GM19025 (cell line): ENCODE data around the gene ORC3.
"Not testable (repeated sequence)": the region's sequence is repeated elsewhere in the genome, so short reads cannot be mapped to it uniquely, and the experiment has no call there.

Source experiments
- ATAC-seq: cut with Tn5 transposase; IDR thresholded peaks from one replicate; pipeline ENCODE4 v1.9.1; 2021; ENCODE audit warnings: mild to moderate bottlenecking, low read depth, moderate library complexity; ENCODE audit not compliant: unreplicated experiment

Gene ORC3

DNA sequence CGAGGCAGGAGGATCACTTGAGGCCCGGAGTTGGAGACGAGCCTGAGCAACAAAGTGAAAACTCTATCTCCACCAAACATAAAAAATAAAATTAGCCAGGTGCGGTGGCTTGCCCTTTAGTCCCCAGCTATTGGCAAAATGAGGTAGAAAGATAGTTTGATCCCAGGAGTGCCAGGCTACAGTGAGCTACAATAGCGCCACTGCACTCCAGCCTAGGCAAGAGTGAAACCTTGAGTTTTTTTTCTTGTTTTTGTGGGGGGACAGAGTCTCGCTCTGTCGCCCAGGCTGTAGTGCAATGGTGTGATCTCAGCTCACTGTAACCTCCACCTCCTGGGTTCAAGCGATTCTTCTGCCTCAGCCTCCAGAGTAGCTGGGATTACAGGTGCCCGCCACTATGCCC lies 98.0 kb downstream of the ORC3 start:
- not testable (repeated sequence) for ATAC-seq

DNA sequence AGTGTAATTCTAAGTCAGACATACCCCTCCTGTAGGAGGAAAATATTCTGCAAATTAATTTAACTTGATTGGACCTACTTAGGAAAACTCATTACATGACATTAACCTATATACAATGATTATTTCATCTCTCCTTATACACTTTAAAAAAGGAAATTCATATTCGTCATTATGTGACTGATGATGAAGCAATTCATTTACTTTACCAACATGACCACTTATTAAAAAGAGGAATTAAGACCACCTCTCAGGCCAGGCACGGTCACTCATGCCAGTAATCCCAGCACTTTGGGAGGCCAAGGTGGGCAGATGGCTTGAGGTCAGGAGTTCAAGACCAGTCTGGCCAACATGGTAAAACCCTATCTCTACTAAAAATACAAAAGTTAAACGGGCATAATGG lies 100.5 kb downstream of the ORC3 start:
- ATAC-seq: no peak

DNA sequence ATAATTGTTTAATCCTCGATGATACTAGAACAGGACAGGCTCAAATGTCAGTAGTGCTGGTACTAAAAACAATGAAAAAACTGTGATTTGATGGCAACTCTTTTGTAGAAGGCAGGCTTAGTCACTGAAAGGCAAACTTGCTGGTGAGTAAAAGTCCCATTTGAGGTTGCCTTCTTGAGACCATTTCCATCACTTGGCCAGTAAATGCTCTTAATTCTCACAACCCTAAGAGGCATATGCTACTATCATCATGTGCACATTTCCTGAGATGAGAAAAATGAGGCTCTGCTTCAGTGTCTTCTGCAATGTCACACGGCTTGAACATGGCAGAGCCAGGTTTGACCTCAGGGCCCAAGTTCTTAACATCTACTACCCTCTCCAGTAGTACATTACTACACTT lies 102.2 kb downstream of the ORC3 start:
- no peak for ATAC-seq

DNA sequence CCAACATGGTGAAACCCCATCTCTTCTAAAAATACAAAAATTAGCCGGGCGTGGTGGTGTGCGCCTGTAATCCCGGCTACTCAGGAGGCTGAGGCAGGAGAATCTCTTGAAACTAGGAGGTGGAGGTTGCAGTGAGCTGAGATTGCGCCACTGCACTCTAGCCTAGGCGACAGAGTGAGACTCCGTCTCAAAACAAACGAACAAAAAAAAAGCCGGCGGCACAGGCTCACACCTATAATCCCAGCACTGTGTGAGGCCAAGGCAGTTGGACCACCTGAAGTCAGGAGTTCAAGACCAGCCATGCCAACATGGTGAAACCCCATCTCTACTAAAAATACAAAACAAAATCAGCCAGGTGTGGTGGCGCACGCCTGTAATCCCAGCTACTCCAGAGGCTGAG lies 106.9 kb downstream of the ORC3 start:
- not testable (repeated sequence) for ATAC-seq

DNA sequence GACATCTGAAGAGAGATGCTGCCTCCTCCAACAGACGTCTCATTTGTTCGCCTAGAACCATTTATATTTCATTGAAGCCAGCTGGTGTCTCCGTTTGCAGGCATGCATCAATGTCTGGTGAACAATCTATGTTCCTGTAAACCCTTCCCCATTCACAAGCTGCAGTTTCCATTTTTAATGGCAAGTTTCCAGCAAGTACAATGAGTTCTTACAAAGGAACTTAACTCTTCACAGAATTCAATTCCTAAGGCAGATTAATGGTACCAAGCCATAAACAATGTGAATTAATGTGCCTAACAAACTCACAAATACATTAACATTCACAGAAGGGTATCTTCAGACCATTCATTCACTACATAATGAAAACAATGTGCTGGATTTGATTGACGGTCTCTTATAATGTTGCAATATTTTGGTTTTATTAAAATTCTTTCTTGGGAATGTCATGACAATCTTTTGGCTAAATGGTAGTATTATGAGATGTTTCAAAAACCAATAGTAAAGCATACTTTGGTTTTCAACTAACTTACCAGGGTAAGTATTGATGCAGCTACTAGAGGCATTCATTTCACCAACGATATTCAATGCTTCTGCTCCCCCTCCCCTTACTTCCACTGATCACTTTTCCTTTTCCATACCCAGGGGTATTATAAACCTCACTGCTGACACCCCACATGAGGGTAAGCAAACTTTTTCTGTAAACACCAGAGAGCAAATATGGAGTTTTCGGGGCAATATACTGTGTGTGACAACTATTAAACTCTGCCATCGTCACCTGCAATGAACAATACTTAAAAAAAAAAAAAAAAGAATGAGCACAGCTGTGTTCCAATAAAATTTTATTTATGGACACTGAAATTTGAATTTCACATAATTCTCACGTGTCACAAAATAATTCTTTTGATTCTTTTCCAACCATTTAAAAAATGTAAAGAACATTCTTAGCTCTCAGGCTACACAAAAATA lies 107.9 kb downstream of the ORC3 start:
- ATAC-seq: no peak

DNA sequence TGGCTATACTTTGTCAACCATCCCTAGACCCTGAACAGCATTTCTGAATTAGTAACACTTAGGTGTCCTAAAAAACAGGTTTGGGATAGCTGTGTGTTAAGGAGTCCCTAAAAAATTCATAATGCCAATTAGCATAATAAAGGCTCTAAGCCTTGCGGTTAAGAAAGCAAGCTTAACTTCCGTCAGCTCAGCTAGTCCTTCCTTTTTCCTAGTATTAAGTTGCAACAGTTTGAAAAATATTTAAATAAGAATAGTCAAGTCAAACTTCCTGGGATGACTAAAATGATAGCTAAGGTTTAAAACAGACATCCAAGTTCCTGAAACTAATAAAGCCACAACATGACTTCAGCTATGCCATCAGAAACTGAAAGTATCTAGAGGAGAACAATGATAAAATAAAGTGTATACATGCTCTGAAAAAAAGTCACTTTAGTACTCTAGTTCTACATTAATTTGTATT lies 108.6 kb downstream of the ORC3 start:
- no peak for ATAC-seq

DNA sequence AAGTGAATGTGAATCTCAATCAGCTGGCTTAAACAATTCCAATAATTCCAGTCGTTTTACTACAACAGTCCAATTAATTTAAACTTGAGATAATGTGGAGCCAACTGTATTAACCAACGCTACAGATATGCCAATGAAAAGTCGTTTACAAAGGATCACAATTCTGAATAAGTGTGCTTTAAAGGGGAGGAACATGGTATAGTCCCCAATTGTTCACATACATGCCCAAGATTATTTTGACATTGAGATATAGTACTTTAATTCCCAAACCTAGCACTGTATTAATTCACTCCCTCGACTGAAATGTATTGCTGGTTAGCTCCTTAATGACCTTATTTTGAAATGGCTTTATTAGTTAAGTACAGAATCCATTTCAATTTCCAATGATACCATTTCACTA lies 109.6 kb downstream of the ORC3 start:
- no peak for ATAC-seq

DNA sequence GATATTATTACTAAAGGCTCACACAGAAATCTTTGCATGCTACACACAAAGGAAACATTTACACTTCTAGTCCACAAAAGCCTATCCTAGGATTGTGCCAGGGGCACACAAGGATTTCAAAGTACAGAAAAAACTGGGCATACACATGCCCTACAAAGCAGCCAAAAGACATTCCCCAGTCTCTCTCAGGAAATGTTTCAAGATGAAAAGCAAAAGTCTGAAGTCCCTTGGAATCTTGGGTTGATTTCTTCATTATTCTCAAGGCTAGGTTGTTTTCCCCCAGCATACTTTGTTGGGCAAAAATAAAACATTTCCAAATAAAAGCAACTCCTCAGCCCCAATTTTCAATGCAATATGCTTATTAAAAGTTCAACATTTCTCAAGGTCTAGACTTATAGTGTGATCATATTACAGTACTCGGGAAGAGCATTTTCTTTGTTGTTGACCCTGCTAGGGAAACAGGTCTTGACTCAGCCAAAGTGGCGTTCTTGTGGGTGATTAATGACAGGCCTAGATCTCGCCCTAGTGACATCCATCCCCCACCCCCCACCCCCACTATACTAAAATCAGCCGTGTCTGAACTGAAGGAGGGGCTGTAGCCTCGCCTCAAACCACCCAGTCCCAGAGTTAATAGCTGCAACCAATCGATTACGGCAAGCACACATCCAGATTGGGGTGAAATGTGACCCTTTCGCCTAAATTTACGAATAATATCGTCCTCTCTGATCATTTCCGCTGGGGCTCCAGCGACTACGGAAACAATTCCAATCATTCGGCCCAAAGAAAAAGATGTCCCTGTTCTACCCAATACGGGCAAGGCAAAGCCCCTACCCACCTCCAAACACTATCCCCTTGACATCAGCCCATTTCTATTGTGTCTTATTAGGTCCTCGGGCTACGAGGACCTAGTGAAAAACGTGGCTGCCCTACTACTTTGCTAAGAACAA lies 110.7 kb downstream of the ORC3 start:
- no peak for ATAC-seq

DNA sequence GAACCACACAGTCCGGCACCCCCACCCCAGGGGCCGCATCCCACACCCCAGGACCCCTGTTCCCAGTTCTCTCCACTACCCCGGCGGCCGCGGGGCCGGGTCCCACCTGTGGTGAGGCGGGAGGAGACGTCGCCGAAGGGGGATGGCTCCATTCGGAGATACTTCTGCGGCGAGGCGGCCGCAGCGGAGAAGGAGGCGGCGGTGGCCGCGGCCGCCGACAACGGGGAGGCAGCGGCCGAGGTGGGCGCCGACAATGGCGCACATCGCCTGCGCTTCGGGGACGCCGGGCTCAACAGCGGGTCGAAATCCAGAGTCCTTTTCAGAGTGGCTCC lies 111.4 kb downstream of the ORC3 start:
- no peak for ATAC-seq

DNA sequence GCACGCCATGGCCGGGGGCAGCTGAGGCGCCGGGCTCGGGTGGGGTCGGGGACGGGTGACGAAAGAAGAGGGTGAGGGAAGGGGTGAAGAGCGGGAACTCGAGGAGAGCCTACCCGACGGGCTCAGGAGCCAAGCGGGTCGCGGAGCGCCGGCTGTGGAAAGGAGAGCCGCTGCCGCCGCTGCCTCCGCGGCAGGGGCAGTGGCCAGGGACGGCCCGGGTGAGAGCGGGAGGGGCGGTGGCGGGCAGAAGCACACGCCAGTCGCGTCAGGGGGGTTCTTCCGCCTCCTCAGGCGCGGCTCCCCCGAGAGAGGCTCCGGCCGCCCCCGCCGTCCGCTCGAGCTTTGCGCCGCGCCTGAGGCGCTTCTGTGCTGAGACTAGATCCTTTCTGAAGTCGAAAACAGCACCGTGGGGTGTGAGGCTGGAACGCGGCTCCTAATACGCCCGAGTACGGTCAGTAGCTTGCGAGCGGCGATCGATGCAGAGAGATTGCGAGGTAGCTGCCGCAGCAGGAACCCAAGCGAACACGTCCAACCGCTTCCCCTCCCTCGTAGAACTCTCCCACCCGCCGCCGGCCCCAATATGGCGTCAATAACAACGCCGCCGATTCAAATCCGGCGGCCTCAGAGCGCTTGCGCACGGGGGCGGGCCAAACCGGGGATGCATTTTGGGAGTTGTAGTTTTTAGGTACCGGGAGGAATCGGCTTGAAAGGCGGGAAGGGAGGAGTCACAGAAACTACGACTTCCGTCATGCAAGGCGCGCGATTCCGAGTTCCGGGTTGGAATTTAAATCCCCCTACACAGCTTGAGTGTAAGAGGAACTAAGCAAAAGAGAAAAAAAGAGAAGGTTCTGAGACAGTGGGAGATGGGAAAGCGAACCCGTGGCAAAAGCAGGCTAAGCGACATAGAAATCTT lies 112.0 kb downstream of the ORC3 start, which contains the start of gene AKIRIN2:
TSS of gene AKIRIN2 (minus strand) at position 558 of the 913 bp plus-strand sequence. CDS start at position 9, 549 bp downstream.
- ATAC-seq: peak; percentile 60

DNA sequence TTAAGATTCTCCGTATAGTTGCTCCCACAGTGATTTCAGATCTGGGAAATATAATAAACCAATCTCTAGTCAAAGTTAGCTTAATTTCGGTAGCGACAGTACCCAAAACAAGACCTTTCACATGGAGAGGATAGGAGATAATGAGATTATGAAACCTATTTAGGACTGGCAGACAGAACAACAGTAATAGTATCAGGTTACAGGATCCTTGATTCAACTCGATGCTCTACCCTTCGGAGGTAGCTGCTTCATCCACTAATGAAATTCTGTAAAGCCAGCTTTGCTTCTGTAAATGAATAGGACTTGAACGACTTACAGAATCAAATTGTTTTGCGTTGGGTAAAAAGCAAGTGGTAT lies 112.6 kb downstream of the ORC3 start:
- ATAC-seq: no peak

DNA sequence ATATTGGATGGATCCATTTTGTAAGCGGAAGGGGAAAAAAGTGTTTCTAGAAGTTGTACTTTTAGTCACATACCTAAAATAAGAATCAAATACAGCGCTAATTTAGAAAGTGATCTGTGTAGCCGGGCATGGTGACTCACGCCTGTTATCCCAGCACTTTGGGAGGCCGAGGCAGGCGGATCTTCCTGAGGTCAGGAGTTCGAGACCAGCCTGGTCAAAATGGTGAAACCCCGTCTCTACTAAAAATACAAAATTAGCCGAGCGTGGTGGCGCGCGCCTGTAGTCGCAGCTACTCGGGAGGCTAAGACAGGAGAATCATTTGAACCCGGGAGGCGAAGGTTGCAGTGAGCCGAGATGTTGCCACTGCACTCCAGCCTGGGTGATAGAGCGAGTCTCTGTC lies 113.1 kb downstream of the ORC3 start:
- not testable (repeated sequence) for ATAC-seq

DNA sequence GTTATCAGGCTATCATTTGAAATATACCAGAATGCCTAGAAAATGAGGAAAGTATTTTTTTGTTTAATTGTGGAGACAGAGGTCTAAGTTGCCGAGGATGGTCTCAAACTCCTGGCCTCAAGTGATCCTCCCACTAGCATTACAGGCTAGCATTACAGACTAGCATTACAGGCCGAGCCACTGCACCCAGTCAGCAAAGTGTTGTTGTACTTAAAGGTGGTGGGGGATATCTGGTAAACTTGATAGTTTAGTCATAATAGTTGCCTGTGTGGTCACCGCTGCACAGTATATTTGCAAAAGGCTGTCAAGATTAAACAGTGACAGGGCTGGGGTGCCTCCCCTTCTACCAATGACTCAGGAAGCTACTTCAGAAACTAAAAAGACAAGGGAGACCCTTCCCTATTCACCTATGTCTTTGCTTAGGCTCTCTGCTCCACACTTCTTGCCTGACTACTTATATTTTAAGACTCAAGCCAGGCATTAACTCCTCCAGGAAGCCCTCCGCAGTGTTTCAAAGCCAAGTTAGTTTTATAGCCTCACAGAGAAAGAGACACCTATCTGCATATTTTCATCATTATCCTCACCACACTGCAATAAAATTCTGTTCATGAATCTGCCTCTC lies 115.2 kb downstream of the ORC3 start:
- peak; percentile 47 for ATAC-seq

DNA sequence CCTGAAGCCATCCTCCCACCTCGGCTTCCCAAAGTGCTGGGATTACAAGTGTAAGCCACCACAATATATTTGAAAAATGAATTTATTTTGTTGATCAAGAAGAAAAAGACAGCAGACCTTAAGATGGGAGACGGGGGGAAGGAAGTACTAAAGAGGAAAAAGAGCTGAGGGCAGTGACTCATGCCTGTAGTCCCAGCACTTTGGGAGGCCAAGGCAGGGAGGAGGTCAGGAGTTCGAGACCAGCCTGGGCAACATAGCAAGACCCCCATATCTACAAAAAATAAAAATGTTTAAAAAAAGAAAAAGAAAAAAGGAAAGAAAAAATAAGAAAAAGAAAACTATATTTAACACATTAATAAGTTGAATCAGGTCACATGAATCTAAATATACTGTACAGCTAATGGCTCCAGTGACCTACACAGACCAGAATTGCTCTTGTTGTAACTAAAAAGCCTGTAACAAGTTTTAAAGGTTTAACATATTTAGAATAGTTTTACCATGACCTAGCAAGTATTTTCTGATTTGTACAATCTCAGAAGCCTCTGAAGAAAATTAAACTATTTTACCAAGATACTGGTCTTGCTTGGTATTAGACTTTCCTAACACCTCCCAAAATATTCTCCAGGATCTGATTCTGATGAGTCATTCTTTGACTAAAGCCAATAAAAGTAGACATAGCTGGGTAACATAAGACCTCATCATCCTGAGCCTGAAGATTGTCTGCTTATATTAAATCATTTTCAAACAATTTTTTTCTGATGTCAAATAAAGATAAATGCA lies 116.4 kb downstream of the ORC3 start:
- no peak for ATAC-seq

DNA sequence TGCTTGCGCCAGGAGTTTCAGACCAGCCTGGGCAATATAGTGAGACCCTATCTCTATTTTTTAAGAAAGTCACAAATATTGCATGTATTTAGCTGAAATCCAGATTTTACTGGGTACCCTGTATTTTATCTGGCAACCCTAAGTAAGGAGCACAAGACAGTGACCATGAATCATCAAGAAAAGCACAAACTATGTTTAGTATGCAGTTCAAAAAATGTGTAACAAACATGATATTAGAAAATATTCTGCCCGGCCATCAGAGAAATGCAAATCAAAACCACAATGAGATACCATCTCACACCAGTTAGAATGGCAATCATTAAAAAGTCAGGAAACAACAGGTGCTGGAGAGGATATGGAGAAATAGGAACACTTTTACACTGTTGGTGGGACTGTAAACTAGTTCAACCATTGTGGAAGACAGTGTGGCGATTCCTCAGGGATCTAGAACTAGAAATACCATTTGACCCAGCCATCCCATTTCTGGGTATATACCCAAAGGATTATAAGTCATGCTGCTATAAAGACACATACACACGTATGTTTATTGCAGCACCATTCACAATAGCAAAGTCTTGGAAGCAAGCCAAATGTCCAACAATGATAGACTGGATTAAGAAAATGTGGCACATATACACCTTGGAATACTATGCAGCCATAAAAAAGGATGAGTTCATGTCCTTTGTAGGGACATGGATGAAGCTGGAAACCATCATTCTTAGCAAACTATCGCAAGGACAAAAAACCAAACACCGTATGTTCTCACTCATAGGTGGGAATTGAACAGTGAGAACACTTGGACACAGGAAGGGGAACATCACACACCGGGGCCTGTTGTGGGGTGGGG lies 118.9 kb downstream of the ORC3 start:
- not testable (repeated sequence) for ATAC-seq

DNA sequence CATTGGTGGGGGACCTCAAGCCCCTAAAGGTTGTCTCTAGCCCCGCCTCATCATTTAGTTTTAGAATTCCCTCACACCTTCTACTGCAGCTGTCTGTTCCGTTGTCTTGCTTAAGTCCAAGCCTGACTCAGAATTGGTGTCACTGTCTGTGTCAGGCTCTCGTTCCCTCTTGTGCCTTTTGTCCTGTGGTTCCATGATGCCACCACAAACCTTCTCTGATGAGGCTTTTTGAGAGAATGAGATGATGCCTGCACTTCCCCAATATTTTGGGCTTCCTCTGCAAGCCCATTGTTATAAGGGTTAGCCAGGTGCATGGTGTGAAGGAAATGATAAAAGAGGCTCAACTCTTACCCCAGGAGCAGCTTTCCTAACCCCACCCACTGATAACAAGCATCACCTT lies 120.2 kb downstream of the ORC3 start:
- no peak for ATAC-seq

DNA sequence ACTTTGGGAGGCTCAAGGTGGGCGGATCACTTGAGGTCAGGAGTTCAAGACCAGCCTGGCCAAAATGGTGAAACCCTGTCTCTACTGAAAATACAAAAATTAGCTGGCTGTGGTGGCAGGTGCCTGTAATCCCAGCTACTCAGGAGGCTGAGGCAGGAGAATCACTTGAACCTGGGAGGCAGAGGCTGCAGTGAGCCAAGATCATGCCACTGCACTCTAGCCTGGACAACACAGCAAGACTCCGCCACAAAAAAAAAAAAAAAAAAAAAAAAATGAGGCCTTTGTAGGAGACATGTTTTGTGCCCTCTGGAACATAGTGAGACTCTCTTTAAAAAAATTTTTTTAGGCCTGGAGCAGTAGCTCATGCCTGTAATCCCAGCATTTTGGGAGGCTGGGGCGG lies 122.8 kb downstream of the ORC3 start:
- not testable (repeated sequence) for ATAC-seq
